Activated CD8-positive, alpha-beta memory T cell treated with anti-CD3 and anti-CD28 coated beads, Interleukin-2, amount 50 U/mL, for 48 hours (primary cell): ENCODE results near the gene KRT39.
"Not testable (repeated sequence)": the region's sequence is repeated elsewhere in the genome, so short reads cannot be mapped to it uniquely, and the experiment has no call there.

ENCODE experiments used
- DNase-seq: peaks from one replicate; pipeline ENCODE4 v3.0.0-alpha.2; 2020

Gene KRT39

GRCh38 chr17:40966848-40967247 lies at the start of gene KRT39:
Gene KRT39, minus strand, starts transcription at chr17:40966948. Its CDS starts 92 bp downstream, at chr17:40966856.
- DNase-seq, result no peak

DNA sequence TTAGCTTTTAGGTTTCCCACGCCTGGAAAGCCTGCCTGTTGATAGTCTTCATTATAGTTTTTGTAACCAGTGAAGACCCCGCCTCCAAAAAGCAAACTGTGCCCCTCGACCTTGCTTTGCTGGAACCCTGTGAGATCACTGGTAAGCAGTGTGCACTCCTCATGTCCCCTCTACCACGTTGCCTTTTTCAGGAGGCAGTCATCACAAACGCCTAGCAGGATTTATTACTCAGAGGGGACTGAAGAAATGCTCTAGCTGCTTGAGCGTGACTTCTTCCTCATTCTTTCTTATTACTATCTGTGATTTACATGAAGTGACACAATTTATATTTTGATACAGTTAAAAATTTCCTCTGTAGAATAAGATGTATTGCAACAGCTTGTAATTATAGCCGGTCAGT lies 48.7 kb upstream of the KRT39 start:
- DNase-seq, result no peak

GRCh38 chr17:41013606-41014005 lies 46.9 kb upstream of the KRT39 start:
- no peak for DNase-seq

GRCh38 chr17:41013181-41013580 lies 46.4 kb upstream of the KRT39 start:
- DNase-seq, result no peak

DNA sequence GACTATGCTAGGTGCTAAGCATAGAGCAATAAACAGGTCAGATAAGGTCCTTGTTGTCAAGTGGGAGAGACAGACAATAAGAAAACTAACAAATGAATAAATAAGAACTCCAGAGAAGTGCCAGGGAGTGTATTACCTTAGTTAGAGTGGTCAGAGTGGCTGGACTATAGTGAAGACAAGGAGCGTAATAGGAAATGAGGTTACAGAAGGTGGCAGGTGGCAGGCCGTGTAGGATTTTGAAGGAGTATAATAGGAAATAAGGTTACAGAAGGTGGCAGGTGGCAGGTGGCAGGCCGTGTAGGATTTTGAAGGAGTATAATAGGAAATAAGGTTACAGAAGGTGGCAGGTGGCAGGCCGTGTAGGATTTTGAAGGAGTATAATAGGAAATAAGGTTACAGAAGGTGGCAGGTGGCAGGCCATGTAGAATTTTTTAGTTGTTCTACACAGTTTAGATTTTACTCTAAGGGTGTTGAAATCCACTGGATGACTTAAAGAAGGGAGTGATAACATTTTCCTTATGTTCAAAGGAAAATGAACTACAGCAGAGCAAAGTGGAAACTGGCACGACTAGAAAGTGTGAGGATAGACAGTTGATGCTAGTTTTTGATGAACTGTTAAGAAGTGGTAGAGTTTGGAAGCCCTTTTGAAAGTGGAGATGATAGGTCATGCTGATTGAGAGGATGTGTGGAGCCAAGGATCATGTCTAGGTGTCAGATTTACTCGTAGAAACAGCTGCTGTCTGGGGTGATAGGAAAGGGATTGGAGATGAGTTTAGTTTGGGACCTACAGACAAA lies 45.8 kb upstream of the KRT39 start:
- DNase-seq, result no peak

- no peak for DNase-seq
These were observed 43.7 kb upstream of the KRT39 start for GRCh38 chr17:41010441-41010840.

GRCh38 chr17:41009936-41010335 lies 43.2 kb upstream of the KRT39 start:
- DNase-seq, result no peak

DNA sequence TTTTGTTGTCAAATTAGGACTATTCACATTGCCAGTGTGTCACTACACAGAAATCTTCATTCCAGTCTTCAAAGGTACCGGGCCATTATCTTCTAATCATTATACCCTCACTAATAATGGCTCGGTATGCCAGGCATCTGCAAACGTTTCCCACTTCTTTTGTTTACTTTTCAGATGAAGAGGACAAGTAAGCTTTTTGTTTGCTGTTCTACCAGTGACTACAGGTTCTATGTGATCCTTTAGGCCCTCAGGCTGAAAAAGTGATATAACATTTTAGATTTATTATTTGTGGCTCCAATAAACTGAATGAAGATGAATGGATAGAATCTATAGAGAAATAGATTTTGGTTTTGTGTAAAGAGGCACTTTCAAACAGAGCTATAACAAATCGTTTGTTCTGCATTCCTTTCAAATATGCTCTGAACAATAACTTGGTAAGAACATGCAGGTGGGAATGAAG lies 42.6 kb upstream of the KRT39 start:
- no peak for DNase-seq

DNA sequence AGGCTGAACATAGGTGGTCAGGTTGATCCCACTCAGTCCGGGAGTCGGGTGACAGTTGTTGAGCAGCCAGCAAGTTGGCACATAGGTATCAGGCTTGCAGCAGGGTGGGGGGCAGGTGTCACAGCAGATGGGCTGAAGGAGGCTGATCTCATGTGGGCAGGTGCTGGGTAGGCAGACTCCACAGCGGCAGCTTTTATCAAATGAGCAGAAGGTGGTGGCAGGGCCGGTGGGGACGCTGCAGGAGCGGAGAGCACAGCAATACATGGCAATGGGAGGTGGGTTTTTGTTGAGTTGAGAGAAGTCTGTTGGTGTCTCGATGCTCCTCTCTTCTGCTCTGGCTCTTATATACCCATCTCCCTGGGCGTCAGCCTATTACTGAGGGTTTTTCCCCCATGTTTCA lies 42.1 kb upstream of the KRT39 start, which contains the start of gene KRTAP3-1:
KRTAP3-1 (minus strand) TSS at position 318 of the 400 bp plus-strand sequence; CDS start at position 264, 54 bp downstream.
- DNase-seq, result no peak

DNA sequence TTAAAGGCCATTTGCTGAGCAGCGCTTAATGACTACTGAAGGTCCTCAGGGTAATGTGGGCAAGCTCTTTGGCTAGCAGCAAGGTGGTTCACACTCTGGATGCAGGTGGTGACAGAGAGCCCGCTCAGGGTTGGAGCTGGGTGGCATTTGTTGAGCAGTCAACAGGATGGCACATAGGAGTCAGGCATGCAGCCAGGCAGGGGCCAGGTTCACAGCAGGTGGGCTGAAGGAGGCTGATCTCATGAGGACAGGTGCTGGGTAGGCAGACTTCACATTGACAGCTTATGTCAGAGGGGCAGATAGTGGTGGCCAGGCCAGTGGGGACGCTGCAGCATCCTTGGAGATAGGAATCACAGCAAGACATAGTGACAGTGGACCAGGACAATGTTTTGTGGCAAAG lies 37.6 kb upstream of the KRT39 start:
- DNase-seq, result no peak

GRCh38 chr17:41003926-41004325 lies 37.2 kb upstream of the KRT39 start:
- no peak for DNase-seq

- no peak for DNase-seq
These were observed 36.1 kb upstream of the KRT39 start for GRCh38 chr17:41002814-41003213.

GRCh38 chr17:41001795-41002194 lies 35.0 kb upstream of the KRT39 start:
- no peak for DNase-seq

DNA sequence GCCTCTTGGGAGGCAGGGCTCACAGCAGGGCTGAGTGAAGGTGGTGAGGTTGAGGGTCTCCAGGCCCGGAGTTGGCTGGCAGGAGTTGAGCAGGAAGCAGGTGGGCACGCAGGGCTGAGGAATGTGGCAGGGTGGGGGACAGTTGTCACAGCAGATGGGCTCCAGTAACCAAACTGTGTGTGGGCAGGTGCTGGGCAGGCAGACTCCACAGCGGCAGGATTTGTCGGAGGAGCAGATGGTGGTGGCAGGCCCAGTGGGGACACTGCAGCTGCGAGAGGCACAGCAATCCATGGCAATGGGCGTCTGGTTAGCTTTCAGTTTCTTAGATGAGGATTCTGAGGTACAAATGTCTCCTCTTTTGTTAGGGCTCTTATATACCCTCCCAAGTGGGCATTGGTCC lies 32.8 kb upstream of the KRT39 start, which contains the start of gene KRTAP3-2:
KRTAP3-2 (minus strand) TSS at position 344 of the 400 bp plus-strand sequence; CDS start at position 291, 53 bp downstream.
- not testable (repeated sequence) for DNase-seq

DNA sequence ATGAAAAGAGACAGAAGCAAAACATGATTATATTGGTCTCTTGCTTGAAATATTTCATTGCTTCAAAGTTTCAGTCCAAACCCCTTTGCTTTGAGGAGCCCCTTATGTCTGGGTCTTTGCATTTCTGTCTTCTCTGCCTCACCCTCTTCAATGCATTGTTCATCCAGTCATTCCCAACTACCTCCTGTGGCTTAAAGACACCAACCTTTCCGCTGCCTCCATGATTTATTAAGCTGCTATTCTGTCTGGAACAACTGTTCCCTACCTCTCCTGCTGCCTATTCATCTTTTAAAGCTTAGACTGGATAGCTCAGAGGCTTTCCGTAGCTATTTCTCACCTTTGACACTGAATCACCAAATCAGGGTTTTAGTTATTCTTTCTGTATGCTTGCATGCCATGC lies 30.6 kb upstream of the KRT39 start:
- DNase-seq, result no peak

GRCh38 chr17:40996829-40997228 lies 30.1 kb upstream of the KRT39 start:
- no peak for DNase-seq

GRCh38 chr17:40995116-40995515 lies 28.4 kb upstream of the KRT39 start:
- no peak for DNase-seq

DNA sequence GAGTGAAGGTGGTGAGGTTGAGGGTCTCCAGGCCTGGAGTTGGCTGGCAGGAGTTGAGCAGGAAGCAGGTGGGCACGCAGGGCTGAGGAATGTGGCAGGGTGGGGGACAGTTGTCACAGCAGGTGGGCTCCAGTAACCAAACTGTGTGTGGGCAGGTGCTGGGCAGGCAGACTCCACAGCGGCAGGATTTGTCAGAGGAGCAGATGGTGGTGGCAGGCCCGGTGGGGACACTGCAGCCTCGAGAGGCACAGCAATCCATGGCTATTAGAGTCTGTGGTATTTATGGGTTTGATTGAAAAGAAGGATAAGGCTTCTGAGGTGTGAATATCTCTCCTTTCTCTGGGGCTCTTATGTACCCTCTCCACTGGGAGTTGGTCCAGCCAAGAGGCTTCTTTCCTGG lies 27.1 kb upstream of the KRT39 start, which contains the start of gene KRTAP3-3:
KRTAP3-3 (minus strand) TSS at position 326 of the 400 bp plus-strand sequence; CDS start at position 259, 67 bp downstream.
- DNase-seq, result no peak

DNA sequence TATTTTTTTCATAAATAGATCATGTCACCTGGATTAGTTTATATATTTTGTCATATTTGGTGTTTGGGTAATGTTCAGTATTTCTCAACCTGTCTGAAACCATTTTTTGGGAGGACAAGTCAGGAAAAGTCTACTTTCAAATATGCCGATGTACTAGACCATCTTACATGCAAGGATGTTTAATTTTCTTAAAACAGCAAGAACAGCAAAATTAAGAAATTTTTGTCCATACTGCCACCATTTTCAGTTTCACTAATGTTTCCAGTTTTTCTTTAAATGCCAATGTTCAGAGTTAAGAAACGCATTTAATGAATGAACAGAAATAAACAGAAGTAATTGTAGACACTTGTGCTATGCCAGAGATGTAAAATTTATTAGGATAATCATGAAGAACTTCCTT lies 26.3 kb upstream of the KRT39 start:
- DNase-seq, result no peak

- no peak for DNase-seq
These were observed 25.9 kb upstream of the KRT39 start for GRCh38 chr17:40992666-40993065.

DNA sequence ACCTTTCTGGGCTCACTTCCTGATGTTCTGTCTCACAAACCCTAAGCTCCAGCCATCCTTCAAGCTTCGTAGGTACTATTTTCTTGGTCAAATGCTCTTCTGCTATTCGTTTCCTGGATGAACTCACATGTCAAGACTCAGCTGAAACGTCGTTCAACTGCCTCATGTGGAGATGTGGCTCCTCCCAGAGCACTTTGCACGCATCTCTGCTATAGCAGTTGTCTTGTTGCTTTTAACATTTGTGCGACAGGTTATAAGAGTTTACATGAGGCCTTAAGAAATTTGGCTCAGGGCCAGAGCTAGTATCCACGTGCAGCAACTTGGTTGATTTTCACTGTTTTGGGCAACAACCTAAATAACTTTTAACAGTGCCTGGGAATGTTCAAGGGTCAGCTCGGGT lies 20.2 kb upstream of the KRT39 start:
- no peak for DNase-seq

- no peak for DNase-seq
These were observed 17.5 kb upstream of the KRT39 start, which contains the start of gene KRT40 for GRCh38 chr17:40984226-40984625. Gene KRT40, minus strand, starts transcription at chr17:40984326. Its CDS starts 53 bp downstream, at chr17:40984273.

- DNase-seq, result no peak
These were observed 14.4 kb upstream of the KRT39 start for GRCh38 chr17:40981115-40981514.

GRCh38 chr17:40980596-40980995 lies 13.8 kb upstream of the KRT39 start:
- DNase-seq, result no peak
